ENCODE results near the gene S100A5. TPM values are rescaled to one million over a fixed set of nuclear protein-coding genes. Genes with fewer than 3 reads are reported as not detected.
A peak's percentile ranks its signal among the peaks of the same experiment; 100 is the strongest.
"Not testable (repeated sequence)": the region's sequence is repeated elsewhere in the genome, so short reads cannot be mapped to it uniquely, and the experiment has no call there.

S100A5 gene
- total RNA-seq, 4 donors from 2014 or later, result not detected

GRCh38 chr1:153520137-153520691 lies 20.5 kb downstream of the S100A5 start:
- H3K9me3 ChIP-seq, H3K36me3 ChIP-seq, H3K27me3 ChIP-seq: not testable (repeated sequence)
- Histone ChIP-seq H3K4me1 (peaks cover 0 to 19% (median 0%) of the 10 kb centered on the region in 4 donors), H3K27ac (peak overlapping the region in 3 of 4 donors; percentile 51 to 64 (median 58)), H3K4me3 (peak overlapping the region in 1 of 4 donors; percentile 19)
- DNase-seq, result peak in 2 of 3 donors; percentile 80 to 87
- TF ChIP-seq POLR2A (IDR thresholded peaks at IDR 0.05), result peak in 1 of 2 donors; percentile 20

GRCh38 chr1:153519242-153519641 lies 21.5 kb downstream of the S100A5 start:
- Histone ChIP-seq H3K36me3 (no peaks in the 10 kb centered on the region), H3K27ac (no peak overlapping the region), H3K9me3 (no peaks in the 10 kb centered on the region), H3K4me3 (no peak overlapping the region), H3K27me3 (no peaks in the 10 kb centered on the region), H3K4me1 (peaks cover 0 to 24% (median 0%) of the 10 kb centered on the region in 4 donors)
- TF ChIP-seq, protein P1, sequence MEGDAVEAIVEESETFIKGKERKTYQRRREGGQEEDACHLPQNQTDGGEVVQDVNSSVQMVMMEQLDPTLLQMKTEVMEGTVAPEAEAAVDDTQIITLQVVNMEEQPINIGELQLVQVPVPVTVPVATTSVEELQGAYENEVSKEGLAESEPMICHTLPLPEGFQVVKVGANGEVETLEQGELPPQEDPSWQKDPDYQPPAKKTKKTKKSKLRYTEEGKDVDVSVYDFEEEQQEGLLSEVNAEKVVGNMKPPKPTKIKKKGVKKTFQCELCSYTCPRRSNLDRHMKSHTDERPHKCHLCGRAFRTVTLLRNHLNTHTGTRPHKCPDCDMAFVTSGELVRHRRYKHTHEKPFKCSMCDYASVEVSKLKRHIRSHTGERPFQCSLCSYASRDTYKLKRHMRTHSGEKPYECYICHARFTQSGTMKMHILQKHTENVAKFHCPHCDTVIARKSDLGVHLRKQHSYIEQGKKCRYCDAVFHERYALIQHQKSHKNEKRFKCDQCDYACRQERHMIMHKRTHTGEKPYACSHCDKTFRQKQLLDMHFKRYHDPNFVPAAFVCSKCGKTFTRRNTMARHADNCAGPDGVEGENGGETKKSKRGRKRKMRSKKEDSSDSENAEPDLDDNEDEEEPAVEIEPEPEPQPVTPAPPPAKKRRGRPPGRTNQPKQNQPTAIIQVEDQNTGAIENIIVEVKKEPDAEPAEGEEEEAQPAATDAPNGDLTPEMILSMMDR (IDR thresholded peaks at IDR 0.05), result no peak
- no peak for TF ChIP-seq POLR2A (IDR thresholded peaks at IDR 0.05)
- no peak for DNase-seq

DNA sequence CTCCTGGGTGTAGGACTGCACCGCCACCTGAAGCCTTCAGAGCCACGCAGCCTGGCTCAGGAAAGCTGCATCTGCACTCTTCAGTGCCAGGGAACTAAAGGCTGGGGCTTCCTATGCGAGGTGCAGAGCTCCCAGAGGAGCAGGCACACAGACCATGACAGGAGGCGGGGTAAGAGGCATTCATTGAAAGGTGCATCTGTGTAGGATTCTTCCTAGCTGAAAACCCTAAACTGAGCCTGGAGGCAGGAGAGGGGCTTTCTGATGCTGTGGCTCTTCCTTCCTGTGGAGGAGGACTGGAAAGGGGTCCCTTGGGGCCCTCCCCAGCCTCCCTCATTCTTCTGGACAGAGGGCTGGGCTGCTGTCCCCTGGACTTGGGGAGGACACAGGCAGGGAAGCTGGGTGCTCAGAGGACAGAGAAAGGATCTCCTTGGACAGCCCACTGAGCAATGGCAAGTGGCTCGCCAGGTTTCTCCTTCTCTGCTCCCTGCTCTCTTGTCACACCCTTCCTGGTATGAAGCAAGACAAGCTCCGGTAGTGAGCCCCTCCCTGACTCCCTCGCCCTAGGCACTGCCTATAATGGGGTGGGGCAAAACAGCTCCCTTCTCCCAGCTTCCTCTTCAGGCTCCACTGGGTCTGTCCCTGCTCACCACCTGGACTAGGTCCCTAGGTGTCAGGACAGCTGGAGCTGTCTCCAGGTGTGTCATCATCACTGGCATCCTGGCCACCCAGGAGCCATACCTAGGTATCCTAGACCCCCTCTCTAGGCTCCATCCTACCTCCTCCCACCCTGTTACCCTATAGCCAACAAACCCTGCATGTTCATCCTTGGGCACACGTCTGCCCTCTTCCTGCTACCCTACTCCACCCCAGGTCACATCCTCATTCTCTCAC lies 25.0 kb downstream of the S100A5 start:
- peak in 2 of 3 donors; percentile 84 to 89 for DNase-seq
- H3K9me3 ChIP-seq, result no peaks in the 10 kb centered on the region
- no peaks in the 10 kb centered on the region for H3K36me3 ChIP-seq
- TF ChIP-seq, protein P1 (IDR thresholded peaks at IDR 0.05), result no peak
- TF ChIP-seq POLR2A (IDR thresholded peaks at IDR 0.05), result peak; percentile 46 to 90
- H3K27ac ChIP-seq, result peak overlapping the region in 3 of 4 donors; percentile 61 to 93 (median 89)
- H3K4me3 ChIP-seq, result no peak overlapping the region
- peaks cover 0 to 20% (median 0%) of the 10 kb centered on the region in 4 donors for H3K4me1 ChIP-seq
- no peaks in the 10 kb centered on the region for H3K27me3 ChIP-seq

DNA sequence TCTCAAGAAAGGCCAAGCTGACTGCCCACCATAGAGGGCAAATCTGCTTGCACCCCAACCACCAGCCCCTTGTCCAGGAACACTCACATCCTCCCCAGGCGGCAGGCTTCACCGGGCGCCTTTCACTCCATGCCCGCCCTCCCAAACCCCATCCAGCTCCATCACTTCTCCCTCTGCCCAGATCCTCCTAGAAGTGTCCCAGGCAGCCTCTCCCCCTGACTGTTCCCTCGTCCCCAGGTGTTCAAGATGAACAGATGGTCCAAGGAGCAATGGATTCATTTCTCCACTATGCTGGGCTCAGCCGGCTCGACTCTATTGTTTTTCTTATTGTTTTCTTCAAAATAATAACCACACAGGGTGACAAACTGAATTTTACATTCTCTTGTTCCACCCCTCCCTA lies 27.1 kb downstream of the S100A5 start:
- no peak for DNase-seq
- H3K27ac ChIP-seq, result no peak overlapping the region
- no peaks in the 10 kb centered on the region for H3K9me3 ChIP-seq
- TF ChIP-seq POLR2A (IDR thresholded peaks at IDR 0.05), result no peak
- TF ChIP-seq, protein P1 (IDR thresholded peaks at IDR 0.05), result no peak
- H3K36me3 ChIP-seq, result no peaks in the 10 kb centered on the region
- no peaks in the 10 kb centered on the region for H3K27me3 ChIP-seq
- no peak overlapping the region for H3K4me3 ChIP-seq
- peaks cover 0 to 17% (median 0%) of the 10 kb centered on the region in 4 donors for H3K4me1 ChIP-seq

DNA sequence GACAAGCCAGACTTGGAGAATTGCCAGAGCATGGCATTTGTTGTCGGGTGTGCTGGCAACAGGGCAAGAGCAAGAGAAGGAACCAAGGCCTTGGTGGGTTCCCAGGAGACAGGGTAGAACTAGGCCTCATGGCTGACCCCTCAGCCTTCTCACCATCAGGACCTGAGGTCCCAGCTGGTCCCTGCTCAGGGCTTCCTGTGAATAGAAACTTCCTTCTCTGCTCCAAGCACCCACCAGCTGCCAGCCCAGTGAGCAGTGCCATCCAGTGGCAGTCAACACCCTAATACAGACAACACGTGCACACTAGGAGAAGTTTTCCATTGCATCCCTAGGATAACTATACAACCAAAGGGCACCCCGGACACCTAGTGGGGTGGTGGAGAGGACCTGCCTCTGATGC lies 27.7 kb downstream of the S100A5 start:
- DNase-seq, result peak in 1 of 3 donors; percentile 60
- no peaks in the 10 kb centered on the region for H3K9me3 ChIP-seq
- H3K4me1 ChIP-seq, result peaks cover 0 to 17% (median 0%) of the 10 kb centered on the region in 4 donors
- no peaks in the 10 kb centered on the region for H3K36me3 ChIP-seq
- H3K27me3 ChIP-seq, result no peaks in the 10 kb centered on the region
- TF ChIP-seq POLR2A (IDR thresholded peaks at IDR 0.05), result no peak
- TF ChIP-seq, protein P1 (IDR thresholded peaks at IDR 0.05), result peak in 2 of 6 experiments; percentile 28 to 30
- no peak overlapping the region for H3K4me3 ChIP-seq
- no peak overlapping the region for H3K27ac ChIP-seq

- Histone ChIP-seq H3K36me3 (no peaks in the 10 kb centered on the region), H3K27me3 (no peaks in the 10 kb centered on the region), H3K27ac (no peak overlapping the region), H3K9me3 (no peaks in the 10 kb centered on the region), H3K4me1 (peaks cover 0 to 21% (median 0%) of the 10 kb centered on the region in 4 donors), H3K4me3 (no peak overlapping the region)
- no peak for TF ChIP-seq POLR2A (IDR thresholded peaks at IDR 0.05)
- TF ChIP-seq, protein P1 (IDR thresholded peaks at IDR 0.05), result peak; percentile 49 to 94 (median 88)
- peak; percentile 72 to 91 (median 85) for DNase-seq
These were observed 29.7 kb downstream of the S100A5 start for GRCh38 chr1:153510984-153511410.
